ENCODE measurements around the gene ST3GAL6.

Gene ST3GAL6

DNA sequence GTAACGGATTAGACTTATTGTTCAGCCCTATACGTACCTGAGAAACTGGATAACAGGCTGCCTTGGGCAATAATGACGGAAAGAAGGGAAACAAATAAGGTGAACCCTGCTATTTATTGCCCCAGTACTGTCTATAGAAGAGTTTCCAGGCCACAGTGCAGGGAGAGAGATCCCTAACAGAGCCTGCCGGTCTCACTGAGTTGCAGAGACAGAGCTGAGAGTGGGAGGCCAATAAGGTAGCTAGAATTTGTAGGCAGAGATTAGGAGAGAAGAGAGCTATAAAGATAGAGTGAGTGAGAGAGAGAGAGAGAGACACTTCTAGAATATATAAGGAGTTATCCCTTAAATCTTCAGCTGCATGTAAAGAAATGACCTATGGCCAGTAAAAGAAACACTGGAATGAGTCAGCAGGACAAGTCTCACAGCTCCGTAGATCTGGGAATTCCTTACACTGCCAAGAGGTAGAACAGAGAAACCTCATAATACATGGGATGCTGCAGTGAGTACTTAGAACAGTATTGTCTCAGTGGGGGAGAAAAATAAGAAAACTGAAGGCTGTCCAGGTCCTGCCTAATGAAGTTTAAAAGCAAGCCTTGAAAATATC lies 51.8 kb downstream of the ST3GAL6 start:
- DNase-seq (ENCODE audit: low read depth in 2 of 2): peak; percentile 72 to 76
- no peak overlapping the region for H3K4me3 ChIP-seq (replicated peaks in 1 of 2; ENCODE audit: low read depth in 2 of 2, low read length in 2 of 2)
- TF ChIP-seq, protein P1, sequence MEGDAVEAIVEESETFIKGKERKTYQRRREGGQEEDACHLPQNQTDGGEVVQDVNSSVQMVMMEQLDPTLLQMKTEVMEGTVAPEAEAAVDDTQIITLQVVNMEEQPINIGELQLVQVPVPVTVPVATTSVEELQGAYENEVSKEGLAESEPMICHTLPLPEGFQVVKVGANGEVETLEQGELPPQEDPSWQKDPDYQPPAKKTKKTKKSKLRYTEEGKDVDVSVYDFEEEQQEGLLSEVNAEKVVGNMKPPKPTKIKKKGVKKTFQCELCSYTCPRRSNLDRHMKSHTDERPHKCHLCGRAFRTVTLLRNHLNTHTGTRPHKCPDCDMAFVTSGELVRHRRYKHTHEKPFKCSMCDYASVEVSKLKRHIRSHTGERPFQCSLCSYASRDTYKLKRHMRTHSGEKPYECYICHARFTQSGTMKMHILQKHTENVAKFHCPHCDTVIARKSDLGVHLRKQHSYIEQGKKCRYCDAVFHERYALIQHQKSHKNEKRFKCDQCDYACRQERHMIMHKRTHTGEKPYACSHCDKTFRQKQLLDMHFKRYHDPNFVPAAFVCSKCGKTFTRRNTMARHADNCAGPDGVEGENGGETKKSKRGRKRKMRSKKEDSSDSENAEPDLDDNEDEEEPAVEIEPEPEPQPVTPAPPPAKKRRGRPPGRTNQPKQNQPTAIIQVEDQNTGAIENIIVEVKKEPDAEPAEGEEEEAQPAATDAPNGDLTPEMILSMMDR (IDR thresholded peaks at IDR 0.05; ENCODE audit: low read depth, low read length): no peak

DNA sequence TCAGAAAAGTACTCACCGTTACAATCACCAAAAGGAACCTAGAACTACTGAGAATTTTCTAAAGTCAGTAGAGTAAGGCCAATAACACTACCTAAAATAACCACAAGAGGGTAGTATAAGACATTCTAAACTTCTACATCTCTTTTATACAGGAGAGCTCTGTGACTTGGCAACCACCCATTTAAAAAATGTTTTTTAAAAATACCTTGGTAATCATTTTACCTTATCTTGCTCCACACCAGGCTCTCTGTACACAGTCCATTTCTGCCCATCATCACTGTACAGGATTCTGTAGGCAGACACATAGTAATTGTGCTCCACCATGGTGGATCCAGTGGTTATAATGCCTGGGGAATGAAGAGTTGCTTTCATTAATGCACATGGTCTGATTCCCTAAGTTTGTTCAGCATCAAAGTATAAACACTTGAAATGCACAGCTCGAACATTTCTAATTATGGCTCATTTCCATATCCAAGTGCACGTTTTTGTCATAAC lies 54.5 kb downstream of the ST3GAL6 start:
- no peak overlapping the region for H3K4me3 ChIP-seq (replicated peaks in 1 of 2; ENCODE audit: low read depth in 2 of 2, low read length in 2 of 2)
- DNase-seq (ENCODE audit: low read depth in 2 of 2): peak; percentile 76
- TF ChIP-seq, protein P1 (IDR thresholded peaks at IDR 0.05; ENCODE audit: low read depth, low read length): peak; percentile 50

DNA sequence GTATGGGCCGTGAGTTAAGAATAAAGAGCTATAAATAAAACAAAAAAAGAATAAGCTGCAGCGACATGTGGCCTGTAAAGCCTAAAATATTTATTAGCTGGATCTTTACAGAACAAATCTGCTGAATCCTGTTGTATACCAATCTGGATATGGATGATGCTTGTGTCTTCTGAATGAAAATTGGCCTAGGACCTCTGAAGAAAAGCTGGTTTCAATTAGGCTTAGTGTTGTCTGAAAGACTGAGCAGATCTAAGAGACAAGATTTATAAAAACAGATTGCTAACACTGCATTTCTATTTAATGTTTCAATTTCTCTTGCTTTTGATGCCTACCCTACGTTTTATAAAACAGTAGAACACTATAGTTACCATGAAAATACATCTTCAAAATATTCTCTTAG lies 57.9 kb downstream of the ST3GAL6 start:
- no peak for DNase-seq (ENCODE audit: low read depth in 2 of 2)
- H3K4me3 ChIP-seq (replicated peaks in 1 of 2; ENCODE audit: low read depth in 2 of 2, low read length in 2 of 2): no peak overlapping the region
- TF ChIP-seq, protein P1 (IDR thresholded peaks at IDR 0.05; ENCODE audit: low read depth, low read length): no peak

DNA sequence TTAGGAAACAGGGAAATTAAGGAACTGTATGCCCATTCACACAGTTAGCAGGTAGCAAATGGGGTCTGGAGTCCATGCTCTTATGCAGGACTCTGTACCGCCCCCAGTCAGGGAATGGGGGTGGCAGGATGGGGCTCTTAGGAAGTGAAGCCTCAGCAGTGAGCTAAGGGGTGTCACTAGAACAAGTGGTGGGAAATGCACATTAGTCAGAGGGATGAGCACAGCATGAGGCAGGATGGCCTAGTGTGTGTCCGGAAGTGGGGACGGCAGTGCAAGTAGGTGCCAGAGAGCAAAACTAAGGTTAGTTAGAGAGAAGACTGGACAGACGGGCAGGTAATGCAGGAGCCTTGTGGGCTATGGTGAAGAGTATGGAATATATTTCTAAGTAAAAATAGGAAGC lies 60.7 kb downstream of the ST3GAL6 start:
- H3K4me3 ChIP-seq (replicated peaks in 1 of 2; ENCODE audit: low read depth in 2 of 2, low read length in 2 of 2): no peak overlapping the region
- TF ChIP-seq, protein P1 (IDR thresholded peaks at IDR 0.05; ENCODE audit: low read depth, low read length): no peak
- DNase-seq (ENCODE audit: low read depth in 2 of 2): peak in 1 of 2 donors; percentile 69

DNA sequence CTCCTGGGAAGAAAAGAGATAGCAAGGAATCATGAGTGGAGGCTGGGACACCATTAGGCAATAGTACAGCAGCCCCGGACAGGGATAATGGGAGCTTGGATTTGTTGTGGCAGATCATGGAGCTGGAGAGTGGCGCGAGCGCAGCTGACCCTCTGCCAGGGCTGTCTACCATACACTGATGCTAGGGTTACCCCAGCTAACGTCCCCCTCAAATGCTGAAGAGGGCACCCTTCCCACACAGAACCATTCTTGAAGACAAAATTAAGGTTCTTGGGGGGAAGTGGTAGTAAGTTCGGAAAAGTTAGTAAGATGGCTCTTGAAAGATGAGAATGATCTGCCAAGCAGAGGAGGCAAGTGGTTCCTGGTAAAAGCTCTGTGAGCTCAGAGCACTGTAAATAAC lies 61.1 kb downstream of the ST3GAL6 start:
- no peak overlapping the region for H3K4me3 ChIP-seq (replicated peaks in 1 of 2; ENCODE audit: low read depth in 2 of 2, low read length in 2 of 2)
- DNase-seq (ENCODE audit: low read depth in 2 of 2): peak in 1 of 2 donors; percentile 12
- TF ChIP-seq, protein P1 (IDR thresholded peaks at IDR 0.05; ENCODE audit: low read depth, low read length): no peak

DNA sequence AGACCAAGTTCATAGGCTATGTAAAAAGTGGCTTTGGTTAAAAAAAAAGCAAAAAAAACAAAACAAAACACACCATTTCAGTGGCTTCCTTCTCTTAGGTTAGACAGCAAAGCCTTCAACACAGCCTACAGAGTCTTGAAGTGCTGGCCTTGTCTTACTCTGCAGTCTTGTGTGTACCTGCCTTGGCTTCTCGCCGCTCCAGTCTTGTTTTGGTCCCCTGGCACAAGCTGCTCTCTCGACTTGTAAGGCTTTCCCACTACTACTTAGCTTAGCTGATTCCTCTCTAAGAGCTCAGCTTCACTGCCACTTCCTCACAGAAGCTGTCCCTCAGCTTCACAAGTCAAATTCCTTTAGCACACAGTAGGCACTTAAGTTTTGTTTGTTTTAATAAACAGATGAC lies 63.0 kb downstream of the ST3GAL6 start:
- DNase-seq (ENCODE audit: low read depth in 2 of 2): no peak
- no peak overlapping the region for H3K4me3 ChIP-seq (replicated peaks in 1 of 2; ENCODE audit: low read depth in 2 of 2, low read length in 2 of 2)
- TF ChIP-seq, protein P1 (IDR thresholded peaks at IDR 0.05; ENCODE audit: low read depth, low read length): no peak
